HL-60 (cell line): ENCODE data around the gene C3.

ENCODE experiments used
- GABPA ChIP-seq: IDR thresholded peaks from 2 replicates; pipeline ENCODE4 v1.6.1; 2012; ENCODE audit warnings: low read depth
- POLR2AphosphoS5 ChIP-seq: IDR thresholded peaks from 2 replicates; pipeline ENCODE4 v1.6.1; 2012; ENCODE audit warnings: low read depth
- TF ChIP-seq, protein P1 (sequence below): IDR thresholded peaks from one replicate; pipeline ENCODE4 v1.5.1; 2011; ENCODE audit warnings: low read length, control low read depth, inconsistent platforms; ENCODE audit not compliant: insufficient read depth

DNA sequence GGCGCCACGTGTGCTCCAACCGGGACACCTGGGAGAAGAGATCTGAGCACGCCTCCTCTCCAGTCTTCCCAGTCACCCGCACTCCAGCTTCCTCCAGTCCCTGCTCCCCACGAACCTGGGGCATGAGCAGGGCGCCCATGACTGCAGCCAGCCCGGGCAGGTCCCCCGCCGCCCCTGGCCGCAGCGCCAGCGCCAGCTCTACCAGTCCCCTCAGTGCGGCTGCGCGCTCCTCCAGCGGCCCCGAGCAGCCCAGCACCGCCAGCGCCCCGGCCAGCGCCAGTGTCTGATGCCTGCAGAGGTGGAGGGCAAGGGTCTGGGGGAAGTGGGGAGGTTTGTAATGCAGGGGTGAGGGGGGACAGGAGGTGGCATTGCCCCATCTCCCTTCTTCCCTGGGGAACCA is 33.7 kb upstream of the C3 start:
- TF ChIP-seq, protein P1, sequence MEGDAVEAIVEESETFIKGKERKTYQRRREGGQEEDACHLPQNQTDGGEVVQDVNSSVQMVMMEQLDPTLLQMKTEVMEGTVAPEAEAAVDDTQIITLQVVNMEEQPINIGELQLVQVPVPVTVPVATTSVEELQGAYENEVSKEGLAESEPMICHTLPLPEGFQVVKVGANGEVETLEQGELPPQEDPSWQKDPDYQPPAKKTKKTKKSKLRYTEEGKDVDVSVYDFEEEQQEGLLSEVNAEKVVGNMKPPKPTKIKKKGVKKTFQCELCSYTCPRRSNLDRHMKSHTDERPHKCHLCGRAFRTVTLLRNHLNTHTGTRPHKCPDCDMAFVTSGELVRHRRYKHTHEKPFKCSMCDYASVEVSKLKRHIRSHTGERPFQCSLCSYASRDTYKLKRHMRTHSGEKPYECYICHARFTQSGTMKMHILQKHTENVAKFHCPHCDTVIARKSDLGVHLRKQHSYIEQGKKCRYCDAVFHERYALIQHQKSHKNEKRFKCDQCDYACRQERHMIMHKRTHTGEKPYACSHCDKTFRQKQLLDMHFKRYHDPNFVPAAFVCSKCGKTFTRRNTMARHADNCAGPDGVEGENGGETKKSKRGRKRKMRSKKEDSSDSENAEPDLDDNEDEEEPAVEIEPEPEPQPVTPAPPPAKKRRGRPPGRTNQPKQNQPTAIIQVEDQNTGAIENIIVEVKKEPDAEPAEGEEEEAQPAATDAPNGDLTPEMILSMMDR, result no peak
- TF ChIP-seq GABPA (no peak), POLR2AphosphoS5 (no peak)
